HG03378 (cell line): ENCODE measurements around the gene NOL6.
"Not testable (repeated sequence)": the region's sequence is repeated elsewhere in the genome, so short reads cannot be mapped to it uniquely, and the experiment has no call there.

Experiments used
- ATAC-seq: cut with Tn5 transposase; IDR thresholded peaks from one replicate; pipeline ENCODE4 v1.9.1; 2021; ENCODE audit warnings: mild to moderate bottlenecking, moderate library complexity; ENCODE audit not compliant: unreplicated experiment

Gene NOL6

DNA sequence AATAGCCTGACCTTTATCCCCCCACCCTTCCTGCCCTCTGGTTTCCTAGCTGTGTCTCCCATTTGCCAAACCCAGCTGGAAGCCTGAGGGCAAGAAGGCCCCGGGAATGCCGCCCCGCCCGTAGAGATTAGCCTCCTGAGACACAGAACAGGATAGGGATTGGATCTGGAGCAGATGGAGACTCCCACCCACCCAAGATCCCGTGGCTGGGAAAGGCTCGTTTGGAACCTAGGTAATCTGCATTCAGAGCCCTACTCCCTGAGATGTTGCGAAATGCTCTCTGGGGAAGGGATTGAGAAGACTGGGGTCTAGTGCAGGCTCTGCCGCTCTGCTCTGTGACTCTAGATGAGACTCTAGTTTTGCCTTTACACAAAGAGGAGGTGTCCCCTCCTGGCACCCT lies 37.3 kb downstream of the NOL6 start:
- no peak for ATAC-seq

DNA sequence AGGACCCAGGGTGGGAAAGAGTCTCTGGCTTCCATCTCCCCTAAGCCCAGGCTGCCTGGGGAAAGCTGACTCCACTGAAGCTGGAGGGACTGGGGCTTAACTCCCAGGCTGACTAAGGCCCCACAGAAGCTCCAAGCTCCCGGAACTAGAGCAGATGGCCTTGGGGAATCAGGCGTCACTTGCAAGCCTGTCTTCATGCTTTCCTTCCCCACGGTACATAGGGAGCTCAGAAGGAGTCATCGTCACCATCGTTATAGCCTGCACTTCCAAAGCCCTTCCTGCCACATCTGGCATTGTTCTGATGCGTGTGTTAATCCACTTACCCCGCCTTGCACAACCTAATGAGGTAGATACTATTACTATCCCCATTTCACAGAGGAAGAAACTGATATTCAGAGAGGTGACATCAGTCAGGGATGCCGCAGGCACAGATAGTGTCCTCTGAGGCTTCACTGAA lies 37.9 kb downstream of the NOL6 start:
- ATAC-seq, result no peak

DNA sequence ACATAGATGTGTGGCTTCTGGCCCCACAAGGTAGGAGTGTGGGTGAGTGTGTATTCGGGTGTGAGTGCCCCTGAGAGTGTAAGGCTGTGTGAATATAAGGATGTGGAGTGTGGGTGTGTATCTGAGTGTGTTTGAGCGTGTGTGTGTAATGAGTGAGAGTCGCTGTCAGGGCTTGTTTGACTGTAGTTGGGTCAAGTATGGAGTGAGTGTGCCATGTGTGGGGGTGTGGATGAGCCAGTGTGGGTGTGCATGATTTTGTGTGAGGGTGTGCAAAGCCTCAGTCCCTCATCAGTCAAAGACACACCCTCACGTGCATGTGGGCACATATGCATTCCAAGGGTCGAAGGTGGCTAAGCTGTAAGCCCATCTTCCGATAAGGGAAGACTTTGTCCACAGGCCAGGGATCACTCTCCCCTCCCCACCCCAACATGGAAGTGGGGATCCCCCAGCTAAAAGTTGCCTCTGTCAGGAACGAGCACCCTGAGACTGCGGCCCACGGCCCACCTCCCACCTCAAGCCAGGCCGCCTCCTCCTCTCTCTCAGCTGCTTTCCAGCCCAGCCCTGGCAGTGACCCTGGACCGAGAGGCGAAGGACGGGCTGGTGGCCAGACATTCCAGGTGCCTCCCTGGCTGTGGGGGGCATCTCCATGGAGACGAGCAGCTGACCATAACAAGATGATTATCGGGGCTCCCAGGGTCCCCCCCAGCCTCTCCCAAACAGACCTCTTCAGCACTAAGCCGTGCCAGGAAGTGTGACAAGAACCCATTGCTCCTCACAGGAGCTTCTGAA lies 39.2 kb downstream of the NOL6 start:
- ATAC-seq, result no peak

DNA sequence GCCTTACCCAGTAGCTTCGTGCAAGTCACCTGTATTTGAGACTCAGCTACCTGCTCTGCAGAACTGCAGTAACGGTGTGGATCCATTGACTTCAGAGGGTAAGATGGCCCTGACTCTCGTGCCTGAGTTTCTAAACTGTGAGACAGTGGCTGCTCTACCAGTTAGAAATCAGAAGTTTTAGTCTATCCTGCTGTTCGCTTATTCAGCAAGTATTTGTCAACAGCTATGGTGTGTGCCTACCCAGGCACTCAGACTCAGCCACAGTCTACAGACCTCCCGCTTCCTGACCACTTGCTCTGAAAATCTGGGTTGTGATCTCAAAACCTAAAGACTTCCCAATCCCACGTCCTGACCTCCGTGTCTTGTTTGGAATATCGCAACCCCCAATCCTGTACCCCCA lies 39.9 kb downstream of the NOL6 start:
- ATAC-seq, result no peak

DNA sequence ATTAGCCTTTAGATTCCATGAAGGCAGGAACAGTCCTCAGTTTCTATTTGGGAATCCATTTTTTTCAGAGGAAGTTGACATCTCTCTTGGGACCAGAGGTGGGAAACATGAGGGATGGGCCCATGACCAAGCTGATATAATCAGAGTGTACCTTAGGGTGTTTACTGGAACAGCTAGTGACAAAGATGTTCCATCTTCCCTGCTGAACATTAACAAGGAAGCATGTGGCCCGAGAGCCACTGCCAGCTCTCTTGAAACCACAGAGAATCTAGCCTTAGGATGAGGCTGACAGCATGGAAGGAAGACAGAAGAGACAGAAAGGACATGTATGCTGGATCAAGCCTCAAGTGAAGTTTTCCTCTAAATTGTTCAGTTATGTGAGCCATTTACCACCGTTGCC lies 42.3 kb downstream of the NOL6 start:
- no peak for ATAC-seq

DNA sequence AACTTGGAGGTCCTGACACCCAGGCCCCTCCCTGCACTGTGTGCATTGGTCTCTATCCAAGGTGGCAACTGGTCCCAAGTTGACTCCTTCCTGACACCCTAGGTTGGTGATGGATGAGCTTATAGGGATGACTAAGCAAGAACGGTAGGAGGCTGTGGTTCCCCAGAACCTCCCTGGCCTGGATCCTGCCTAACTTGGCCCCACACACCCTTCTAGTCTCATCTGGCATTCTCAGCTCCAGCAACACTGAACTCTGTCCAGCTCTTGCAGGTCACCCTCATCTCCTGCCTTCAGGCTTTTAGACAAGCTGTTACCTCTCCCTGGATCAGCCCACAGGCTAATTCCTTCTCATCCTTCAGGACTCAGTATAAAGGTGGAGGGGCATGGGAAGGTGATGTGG lies 42.8 kb downstream of the NOL6 start:
- no peak for ATAC-seq

DNA sequence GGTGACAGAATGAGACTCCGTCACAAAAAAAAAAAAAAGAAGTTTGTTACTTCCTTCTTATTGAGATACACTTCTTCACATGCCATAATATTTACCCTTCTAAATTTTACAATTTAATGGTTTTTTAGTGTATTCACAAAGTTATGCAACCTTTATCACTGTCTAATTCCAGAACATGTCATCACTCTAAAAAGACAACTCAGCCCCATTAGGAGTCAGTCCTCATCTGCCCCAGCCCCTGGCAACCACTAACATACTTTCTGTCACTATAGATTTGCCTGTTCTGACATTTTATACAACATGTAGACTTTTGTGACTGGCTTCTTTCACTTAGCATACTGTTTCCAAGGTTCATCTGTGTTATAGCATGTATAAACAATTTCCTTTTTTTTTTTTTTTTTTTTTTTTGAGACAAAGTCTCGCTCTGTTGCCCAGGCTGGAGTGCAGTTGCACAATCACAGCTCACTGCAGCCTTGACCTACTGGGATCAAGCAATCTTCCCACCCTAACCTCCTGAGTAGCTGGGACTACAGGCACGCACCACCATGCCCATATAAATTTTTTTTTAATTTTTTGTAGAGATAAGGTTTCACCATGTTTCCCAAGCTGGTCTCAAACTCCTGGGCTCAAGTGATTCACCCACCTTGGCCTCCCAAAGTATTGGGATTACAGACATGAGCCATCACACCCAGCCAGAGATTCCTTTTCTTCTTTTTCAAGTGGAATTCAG lies 44.3 kb downstream of the NOL6 start:
- no peak for ATAC-seq

DNA sequence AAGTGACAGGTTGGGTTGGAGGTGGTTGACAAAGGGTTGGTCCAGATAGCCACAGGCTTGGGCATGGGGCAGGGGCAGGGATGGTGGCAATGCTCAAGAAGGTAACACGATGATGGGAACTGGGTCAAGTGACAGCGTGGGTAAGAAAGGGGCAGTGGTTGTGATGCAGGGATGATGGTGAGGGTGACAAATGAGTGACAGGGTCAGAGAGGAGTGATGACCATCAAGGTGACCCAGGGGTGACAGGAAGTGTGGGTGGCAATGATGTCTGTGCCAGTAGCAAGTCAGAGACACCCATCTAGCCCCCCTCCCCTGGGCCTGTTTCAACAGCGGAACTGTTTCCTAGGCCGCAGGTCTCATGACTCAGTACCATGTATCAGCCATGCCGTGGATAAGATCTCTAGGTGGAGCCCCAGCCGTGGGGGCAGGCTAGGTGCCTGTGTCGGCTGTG lies 46.9 kb downstream of the NOL6 start:
- ATAC-seq, result no peak

DNA sequence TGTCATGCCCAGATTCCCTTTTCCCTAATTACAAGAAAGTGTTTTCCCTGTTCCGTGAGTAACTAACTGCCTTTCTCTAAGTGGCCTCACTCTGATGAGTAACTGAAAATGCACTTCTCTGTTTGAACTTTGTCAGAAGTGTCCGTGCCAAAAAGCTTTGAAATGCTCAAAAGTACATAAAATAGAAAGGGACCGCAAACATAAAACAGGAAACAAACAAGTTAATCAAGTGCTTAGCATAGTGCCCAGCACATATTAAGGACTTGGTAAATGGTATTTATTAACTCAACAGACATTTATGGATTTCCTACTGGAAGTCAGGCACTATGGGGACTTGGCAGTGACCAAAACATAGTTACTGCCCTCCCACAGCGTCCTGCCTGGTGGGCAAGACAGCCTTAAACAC lies 48.6 kb downstream of the NOL6 start:
- ATAC-seq, result no peak

DNA sequence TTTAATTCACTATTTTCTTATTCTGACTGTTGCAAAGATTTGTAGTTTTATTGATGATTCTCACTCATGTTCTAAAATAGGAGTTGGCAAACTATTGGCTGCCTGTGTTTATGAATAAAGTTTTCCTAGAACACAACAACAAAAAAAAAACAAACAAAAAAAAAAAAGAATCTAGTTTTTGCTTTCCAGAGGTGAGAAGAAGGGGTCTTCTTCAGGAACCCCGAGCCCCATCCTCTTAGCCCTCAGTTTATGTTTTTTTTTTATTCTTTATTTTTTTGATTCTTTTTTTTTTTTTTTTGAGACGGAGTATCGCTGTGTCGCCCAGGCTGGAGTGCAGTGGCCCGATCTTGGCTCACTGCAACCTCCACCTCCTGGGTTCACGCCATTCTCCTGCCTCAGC lies 49.2 kb downstream of the NOL6 start:
- ATAC-seq, result not testable (repeated sequence)

DNA sequence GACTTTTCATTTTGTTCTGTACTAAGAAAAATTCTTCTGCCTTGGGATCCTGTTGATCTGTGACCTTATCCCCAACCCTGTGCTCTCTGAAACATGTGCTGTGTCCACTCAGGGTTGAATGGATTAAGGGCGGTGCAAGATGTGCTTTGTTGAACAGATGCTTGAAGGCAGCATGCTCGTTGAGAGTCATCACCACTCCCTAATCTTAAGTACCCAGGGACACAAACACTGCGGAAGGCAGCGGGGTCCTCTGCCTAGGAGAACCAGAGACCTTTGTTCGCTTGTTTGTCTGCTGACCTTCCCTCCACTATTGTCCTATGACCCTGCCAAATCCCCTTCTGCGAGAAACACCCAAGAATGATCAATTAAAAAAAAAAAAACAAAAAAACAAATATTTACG lies 49.7 kb downstream of the NOL6 start:
- ATAC-seq, result not testable (repeated sequence)

DNA sequence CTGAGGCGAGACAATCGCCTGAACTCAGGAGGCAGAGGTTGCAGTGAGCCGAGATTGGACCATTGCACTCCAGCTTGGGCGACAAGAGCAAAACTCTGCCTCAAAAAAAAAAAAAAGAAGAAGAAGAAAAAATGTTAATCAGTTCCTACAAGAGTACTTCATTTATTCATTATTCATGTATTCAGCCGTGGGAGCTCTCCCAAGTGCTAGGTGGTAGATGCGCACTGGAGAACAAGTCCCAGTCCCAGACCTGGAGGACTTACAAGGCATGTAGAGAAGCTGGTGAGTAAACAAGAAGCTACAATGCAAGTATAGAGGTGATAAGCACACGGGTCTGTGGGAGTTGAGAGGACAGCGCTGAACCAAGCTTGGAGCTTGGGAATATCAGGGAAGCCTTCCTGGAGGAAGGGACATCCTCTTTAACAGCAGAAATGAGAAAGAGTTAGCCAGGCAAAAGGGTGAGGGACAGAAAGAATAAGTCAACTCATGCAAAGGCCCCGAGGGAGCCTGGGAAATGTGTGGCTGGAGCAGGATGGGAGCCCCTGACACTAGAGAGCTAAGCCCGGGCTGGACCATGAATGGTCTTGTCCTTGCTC lies 53.9 kb downstream of the NOL6 start:
- ATAC-seq, result no peak

DNA sequence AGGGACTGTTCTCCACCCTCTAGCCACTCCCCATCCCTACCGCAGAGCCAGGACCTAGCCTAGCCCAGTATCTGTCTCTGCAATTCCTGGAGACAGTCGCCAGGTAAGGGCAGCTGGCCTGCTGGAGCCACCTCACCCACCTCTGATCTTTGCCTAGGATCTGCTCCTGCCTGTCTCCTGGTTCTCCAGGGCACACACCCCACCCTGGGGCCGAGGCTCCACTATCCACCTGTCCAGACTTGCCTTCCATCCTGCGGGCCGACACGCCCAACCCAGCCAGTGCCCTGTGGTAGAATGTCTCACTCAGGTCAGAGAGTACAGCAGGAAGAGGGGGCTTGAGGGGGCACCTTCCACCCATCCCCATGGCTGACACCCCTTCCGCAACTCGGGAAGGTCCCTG lies 55.6 kb downstream of the NOL6 start:
- no peak for ATAC-seq

DNA sequence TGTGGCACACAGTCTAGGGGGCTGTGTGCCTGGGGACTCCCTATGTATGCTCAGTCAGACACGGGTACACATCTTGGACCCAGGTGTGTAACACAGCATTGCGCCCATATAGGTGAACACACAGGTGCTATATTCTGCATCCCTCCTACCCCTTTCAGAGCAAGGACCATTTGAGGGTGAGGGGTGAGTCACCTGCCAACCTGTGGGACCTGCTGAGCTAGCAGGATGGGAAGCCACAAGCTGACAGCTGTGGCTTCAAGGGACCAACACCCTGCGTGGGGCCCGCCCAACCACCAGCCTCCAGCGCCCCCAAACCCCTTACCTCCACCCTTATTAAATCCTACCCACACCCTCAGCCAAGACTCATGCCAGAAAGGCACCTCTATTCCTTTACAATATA lies 56.7 kb downstream of the NOL6 start:
- ATAC-seq, result no peak

DNA sequence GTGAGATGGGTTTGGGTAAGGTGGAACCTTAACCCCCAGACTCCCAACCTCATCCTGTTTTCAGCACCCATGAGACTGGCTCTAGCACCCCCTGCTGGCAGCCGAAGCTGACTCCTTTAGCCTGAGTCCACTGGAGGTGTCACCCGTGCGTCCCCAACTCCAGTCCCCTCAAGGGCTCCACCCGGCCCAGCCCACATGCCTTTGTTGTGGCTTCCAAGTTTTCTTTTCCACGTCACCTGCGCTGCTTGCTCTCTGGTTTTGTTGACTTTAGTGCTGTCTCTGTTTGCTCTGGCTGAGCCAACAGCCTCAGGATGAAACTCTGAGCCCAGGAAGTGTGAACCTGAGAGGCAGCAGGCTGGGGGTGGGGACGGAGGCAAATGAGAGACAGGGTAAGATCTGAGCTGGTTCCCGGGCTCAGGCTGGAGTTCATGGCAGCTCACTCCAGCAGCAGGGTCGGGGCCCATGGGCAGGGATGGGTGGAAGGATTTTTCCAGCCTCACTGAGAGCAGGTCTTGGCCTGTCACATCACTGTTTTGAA lies 58.2 kb downstream of the NOL6 start:
- ATAC-seq, result peak; percentile 46

DNA sequence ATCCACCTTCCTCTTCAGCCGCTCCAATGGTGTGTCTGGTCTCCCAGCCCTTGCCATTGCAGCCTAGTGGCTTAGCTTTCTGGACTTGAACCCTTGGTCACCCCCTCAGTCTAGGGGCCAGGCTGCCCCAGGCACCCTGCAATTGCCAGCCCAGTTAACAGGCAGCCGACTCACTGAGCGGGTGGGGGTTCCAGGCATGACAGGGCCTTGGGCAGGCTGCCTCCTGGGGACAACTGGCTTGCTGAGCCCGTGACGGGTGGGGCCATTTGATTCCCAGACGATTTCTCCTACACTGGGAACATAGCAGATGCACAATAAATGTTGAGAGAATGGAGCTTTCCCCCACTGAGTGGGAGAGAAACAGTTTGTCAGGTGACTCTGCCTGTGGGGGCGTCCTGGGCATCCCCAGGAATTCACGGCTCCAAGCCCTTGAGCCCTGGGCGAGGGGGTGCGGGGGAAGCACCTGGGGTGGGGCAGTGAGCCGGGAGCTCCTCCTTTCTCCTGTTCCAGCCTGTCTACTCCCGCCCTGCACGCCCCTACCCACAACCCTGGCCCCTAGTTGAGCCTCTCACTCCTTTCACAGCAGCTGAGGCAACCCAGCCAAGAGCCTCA lies 58.7 kb downstream of the NOL6 start:
- ATAC-seq, result no peak

DNA sequence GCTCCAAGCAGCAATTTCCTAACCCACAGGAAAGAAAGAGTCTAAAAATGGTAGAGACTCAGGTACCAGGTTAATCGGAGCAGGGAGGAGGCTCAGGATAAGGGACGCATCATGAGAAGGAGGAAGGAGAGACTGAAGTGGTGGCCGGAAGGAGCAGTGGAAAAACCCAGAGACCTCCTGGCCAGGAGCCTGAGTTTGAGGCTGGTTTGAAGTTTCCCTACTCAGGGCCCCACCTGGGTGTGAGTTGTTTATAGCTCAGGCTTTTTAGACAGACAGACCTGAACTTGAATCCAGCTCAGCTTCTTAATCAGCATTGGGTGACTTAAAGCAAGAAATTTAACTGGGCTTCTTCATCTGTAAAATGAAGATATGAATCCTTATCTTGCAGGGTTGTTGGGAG lies 59.5 kb downstream of the NOL6 start:
- ATAC-seq, result no peak
